Umbilical cord (tissue), 2 donors: ENCODE measurements around the gene HLA-B. TPM values are rescaled to one million over a fixed set of nuclear protein-coding genes. Genes with fewer than 3 reads are reported as not detected.
A peak's percentile ranks its signal among the peaks of the same experiment; 100 is the strongest.
"Not testable (repeated sequence)": the region's sequence is repeated elsewhere in the genome, so short reads cannot be mapped to it uniquely, and the experiment has no call there.

Experiments
- DNase-seq: peaks from one replicate; pipeline ENCODE4 v3.0.0-alpha.2; 2015; ENCODE audit warnings: low spot score
- total RNA-seq: library from RNA; depleted of rRNA; stranded (reverse); fragments of >200 nt; gene quantifications from one replicate; pipeline ENCODE4 v1.2.3, GENCODE V29; 2014; ENCODE audit warnings: low replicate concordance; ENCODE audit not compliant: insufficient read depth

The HLA-B gene
- total RNA-seq, 1 donor from 2014 or later = 113 TPM

- DNase-seq = no peak
Measured at GRCh38 chr6:31385041-31385440, 28.1 kb upstream of the HLA-B start.

- DNase-seq = no peak
Measured at GRCh38 chr6:31383149-31383548, 26.2 kb upstream of the HLA-B start.

DNA sequence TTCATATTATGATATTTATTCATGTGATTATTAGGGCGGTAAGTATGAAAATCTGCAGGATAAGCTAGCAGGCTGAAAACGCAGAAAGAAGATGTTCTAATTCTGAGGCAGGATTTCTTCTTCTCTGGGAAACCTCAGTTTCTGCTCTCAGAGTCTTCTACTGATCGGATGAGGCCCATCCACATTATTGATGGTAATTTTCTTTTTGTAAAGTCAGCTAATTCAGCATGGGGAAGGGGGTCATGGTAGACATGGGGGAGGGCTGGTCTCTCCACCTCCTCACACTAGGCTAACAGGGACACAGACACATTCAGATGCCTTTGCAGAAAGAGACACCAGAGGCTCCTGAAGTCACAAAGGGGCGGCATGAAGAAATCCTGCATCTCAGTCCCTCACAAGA is 24.7 kb upstream of the HLA-B start:
- DNase-seq = no peak

- DNase-seq = no peak
Measured at GRCh38 chr6:31379850-31380249, 22.9 kb upstream of the HLA-B start.

- DNase-seq = no peak
Measured at GRCh38 chr6:31378721-31379103, 21.7 kb upstream of the HLA-B start.

DNA sequence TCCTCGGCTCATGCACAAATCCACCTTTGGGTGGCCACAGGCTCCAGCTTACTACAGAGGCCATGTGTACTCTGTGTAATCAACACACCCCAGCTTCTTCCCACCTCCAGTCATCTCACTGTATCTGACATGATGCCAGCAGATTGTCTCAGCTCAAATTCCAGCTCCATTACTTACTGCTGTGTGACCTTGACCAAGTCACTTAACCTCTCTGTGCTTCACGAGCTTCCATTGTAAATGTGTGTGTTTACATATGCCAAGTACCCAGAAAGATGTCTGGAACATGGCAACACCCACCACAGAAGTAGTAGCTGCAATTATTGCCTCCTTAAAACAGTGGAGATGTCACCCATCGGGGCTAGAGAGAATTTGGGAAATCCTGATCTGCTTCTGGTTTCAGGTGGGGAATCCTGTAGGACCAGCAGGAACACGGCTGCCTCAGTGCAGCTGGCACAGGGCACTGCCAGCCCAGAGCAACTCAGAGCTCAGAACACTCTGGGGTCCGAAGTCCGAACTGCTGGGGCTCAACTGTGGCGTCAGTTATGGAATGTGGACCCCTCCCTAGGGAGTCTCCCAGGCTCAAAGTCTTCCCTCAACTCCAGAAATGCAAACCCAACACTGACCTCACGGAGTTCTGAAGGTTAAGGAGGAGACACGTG is 21.2 kb upstream of the HLA-B start:
- DNase-seq = no peak

DNA sequence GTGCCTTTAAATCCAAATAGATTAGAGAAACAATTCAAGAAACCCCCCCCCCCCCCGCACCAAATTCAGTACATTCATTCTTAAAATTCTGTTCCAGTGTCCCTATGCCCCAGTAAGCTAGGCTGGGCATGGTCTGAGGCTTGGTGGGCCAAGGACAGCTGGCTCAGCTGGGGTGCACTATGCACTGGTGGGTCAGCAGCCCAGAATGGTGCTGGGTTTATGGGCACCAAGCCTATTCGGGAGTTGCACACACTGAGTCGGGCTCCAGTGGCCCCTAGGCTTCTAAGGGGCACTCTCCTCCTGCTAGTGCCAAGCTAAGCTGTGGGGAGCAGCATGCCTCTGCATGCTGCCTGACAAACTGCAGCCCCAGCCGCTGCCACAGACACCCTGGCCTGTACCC is 20.1 kb upstream of the HLA-B start:
- DNase-seq = no peak

GRCh38 chr6:31375699-31376098 is 18.7 kb upstream of the HLA-B start:
- DNase-seq = no peak

DNA sequence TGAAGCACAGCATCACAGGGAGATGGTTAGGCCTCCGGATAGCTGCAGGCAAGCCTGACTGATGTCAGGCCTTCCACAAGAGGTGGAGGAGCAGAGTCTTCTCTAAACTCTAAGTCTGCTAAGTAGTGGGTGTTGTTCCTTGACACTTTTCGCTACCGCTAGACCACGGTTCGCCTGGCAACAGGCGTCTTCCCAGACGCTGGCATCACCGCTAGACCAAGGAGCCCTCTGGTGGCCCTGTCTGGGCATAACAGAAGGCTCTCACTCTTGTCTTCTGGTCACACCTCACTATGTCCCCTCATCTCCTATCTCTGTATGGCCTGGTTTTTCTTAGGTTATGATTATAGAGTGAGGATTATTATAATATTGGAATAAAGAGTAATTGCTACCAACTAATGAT is 17.1 kb upstream of the HLA-B start:
- not testable (repeated sequence) for DNase-seq

GRCh38 chr6:31368461-31368860 is 11.5 kb upstream of the HLA-B start:
- DNase-seq = no peak

- DNase-seq = peak; percentile 87
Measured at GRCh38 chr6:31366693-31367470, 9.9 kb upstream of the HLA-B start.

GRCh38 chr6:31365864-31366263 is 8.9 kb upstream of the HLA-B start:
- DNase-seq = no peak

- DNase-seq = no peak
Measured at GRCh38 chr6:31363811-31364210, 6.8 kb upstream of the HLA-B start.

DNA sequence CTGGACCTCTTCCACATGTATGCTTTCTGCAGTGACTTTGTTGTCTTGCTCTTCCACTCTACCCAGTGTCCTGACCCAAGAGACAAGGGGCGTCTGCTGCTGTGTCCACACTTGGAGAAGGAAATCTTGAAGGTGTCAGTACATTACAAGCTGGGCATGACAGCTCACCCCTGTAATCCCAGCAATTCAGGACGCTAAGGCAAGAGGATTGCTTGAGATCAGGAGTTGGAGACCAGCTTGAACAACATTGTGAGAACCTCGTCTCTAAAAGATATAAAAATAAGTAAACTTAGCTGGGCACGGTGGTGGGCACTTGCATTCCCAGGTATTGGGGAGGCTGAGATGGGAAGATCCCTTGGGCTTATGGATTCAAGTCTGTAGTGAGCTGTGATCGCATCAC is 5.8 kb upstream of the HLA-B start:
- no peak for DNase-seq

GRCh38 chr6:31359581-31359980 is 2.6 kb upstream of the HLA-B start:
- no peak for DNase-seq

- DNase-seq = no peak
Measured at GRCh38 chr6:31358302-31358701, 1.3 kb upstream of the HLA-B start.

- no peak for DNase-seq
Measured at GRCh38 chr6:31357886-31358285, 907 bp upstream of the HLA-B start.

DNA sequence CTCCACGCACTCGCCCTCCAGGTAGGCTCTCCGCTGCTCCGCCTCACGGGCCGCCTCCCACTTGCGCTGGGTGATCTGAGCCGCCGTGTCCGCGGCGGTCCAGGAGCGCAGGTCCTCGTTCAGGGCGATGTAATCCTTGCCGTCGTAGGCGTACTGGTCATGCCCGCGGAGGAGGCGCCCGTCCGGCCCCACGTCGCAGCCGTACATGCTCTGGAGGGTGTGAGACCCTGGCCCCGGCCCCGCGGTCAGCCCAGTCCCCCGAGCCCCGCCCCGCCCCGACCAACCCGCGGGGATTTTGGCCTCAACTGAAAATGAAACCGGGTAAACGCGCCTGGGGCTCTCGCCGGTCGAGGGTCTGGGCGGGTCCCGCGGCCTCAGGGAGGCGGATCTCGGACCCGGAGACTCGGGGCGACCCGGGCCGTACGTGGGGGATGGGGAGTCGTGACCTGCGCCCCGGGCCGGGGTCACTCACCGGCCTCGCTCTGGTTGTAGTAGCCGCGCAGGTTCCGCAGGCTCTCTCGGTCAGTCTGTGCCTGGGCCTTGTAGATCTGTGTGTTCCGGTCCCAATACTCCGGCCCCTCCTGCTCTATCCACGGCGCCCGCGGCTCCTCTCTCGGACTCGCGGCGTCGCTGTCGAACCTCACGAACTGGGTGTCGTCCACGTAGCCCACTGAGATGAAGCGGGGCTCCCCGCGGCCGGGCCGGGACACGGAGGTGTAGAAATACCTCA is 598 bp downstream of the HLA-B start:
- peak; percentile 9 for DNase-seq

- DNase-seq = no peak
Measured at GRCh38 chr6:31355583-31355948, 1.4 kb downstream of the HLA-B start.

- no peak for DNase-seq
Measured at GRCh38 chr6:31354864-31355582, 2.0 kb downstream of the HLA-B start.

DNA sequence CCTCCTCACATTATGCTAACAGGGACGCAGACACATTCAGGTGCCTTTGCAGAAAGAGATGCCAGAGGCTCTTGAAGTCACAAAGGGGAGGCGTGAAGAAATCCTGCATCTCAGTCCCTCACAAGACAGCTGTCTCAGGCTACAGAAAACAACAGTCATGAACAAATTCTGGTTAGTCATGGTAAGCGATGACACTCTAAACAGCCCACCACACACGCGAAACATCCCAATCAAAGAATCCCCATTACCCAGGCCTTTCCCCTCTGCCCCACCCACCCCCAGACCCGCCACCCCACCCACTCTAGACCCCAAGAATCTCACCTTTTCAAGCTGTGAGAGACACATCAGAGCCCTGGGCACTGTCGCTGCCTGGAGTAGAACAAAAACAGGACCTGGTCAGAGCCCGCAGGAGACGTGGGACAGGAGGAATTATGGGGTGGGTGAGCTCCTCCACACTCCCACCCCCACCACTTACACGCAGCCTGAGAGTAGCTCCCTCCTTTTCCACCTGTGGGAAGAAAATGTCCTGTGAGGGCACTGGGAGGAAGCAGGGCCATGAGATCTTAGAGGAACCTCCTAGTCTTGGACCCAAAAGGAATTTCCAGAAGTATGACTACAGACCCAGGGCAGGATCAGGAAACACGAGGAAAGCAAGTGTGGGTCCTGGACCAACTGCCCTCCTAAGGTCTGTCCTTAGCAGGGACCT is 2.7 kb downstream of the HLA-B start:
- no peak for DNase-seq
